Measurements from ENCODE around the gene AJAP1.

Gene AJAP1

GRCh38 chr1:4770713-4771112 is 116.3 kb downstream of the AJAP1 start:
- DNase-seq (ENCODE audit: low read depth, low spot score): no peak

GRCh38 chr1:4771267-4771666 is 116.9 kb downstream of the AJAP1 start:
- DNase-seq (ENCODE audit: low read depth, low spot score): no peak

DNA sequence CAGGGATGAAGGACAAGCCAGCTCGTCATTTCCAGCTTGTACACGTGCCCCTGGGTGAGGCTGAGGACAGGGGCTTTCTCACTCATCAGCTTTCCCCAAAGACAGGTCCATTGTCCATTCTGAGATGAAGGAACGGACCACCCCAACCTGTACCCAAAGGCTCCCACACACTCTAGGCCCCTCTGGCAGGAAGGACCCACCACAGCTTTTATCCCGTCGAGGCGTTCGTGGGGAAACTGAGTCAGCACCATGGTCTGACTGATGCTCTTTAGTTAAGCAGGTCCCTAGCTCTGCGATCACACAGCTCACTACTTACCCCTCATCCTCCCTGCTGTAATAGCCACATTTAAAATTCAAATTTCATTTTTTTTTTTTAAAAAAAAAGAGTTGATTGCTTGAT is 117.3 kb downstream of the AJAP1 start:
- DNase-seq (ENCODE audit: low read depth, low spot score): no peak

DNA sequence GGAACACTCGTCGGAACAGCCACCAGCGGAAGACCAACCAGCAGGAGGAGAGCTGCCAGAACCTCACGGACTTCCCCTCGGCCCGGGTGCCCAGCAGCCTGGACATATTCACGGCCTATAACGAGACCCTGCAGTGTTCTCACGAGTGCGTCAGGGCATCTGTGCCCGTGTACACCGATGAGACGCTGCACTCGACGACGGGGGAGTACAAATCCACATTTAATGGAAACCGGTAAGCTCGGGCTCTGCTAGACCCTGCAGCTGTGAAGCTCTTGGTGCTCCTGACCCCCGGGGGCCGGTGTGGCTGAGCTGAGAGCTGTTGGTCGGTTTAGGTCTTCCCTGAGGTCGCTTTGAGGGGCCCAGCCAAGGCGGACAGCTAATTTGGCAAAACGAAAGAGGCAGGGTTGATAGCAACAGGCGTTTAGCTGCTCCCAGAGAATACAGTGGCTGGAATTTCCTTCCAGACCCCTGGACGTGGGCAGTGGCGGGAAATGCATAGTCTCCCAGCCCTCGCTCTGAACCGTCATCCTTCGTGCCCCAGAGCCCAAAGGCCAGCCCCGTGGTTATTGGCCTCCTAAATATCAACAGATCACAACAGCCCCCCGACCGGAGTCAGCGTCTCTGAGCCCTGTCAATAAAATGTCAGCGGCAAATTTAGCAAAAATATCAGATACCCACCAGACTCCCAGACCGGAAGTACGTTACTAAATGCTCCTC is 118.0 kb downstream of the AJAP1 start:
- no peak for DNase-seq (ENCODE audit: low read depth, low spot score)

GRCh38 chr1:4773226-4773625 is 118.8 kb downstream of the AJAP1 start:
- DNase-seq (ENCODE audit: low read depth, low spot score): no peak

DNA sequence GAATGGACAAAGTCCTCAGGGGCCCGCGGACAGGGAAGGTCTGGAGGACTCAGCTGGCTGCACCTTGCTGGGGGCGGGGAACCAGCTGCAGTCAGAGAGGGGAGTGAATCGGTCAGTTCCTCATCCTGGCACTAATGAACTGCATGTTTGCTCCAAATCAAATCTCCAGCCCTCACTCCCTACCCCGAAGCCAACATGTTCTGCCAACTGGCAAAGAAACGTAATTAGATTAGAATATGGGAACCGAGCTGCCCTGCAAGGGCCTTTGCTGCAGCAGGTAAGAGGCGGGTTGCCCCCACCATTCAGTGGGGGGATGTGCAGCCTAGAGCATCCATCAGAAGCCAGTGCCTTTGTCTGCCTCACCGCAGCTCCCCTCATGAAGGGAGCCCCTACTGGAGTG is 121.1 kb downstream of the AJAP1 start:
- no peak for DNase-seq (ENCODE audit: low read depth, low spot score)

DNA sequence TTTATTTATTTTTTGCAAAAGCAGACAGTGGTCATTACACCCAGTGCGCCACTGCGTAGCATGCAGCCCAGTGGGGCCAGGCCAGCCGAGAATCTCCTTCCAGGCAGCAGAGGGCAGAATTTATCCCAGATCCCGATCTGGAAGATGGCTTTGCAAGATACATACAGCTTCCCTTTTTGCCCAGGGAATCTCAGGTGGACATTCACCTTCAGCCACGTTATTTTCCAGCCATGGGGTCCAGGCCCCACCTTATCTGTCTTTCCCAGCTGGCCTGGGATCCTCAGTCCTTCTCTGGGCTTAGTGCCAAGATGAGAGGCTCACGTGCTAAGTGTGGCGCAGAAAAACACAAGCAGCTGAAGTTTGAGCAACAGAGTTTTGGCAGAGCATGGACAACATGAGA is 123.6 kb downstream of the AJAP1 start:
- DNase-seq (ENCODE audit: low read depth, low spot score): no peak

DNA sequence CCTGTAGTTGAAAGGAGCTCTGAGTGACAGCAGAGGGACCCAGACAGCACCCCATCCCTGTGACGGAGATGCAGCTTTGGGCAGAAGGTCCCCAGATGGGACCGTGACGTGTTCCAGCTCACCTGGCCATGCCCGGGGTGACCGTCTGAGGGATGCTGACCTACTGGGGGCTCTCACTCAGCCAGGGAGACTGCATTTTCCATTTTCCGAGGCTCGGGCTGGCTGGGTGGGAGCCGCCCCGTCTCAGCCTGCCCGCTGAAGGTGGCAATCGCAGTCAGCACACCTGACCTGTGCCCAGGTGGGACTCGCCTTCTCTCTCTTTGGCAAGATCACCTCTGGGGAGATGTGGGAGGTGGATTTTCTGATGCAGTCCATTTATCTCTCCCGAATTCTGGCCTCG is 127.2 kb downstream of the AJAP1 start:
- no peak for DNase-seq (ENCODE audit: low read depth, low spot score)

DNA sequence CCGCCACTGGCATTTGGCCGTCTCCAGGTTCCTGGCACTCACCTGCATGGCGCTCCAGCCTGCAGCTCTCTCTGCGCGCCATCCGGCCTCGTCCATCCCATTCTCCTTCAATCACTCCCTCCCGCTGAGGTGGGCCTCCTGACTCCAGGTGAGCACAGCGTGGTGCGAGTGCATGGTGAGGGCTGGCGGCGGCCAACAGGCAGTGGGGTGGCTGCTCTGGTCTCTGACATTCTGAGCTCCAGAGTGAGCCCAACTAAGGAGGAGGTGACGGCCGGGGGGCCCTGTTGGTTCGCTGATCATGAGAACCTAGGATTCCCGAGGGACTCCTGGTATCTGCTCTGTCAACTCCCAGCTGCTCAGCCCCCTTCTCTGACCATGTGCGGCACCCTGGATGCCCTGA is 130.4 kb downstream of the AJAP1 start:
- DNase-seq (ENCODE audit: low read depth, low spot score): no peak

DNA sequence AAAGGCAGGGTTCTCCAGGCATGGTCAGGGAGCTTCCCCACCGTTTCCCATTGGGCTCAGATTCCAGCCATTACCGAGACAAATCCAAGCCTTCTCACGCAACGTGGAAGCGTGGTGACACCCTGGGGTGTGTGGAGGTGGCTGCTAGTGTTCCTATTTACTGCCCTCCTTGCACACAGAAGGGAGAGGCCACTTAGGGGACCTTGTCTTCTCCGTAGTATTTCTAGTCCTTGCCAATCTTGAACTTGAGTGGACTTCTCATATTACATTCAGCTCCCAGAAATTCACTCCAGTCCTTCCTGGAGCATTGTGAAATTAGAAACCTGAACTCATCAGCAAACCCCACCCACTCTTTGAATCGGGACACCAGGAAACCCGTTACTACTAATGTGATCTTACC is 131.6 kb downstream of the AJAP1 start:
- no peak for DNase-seq (ENCODE audit: low read depth, low spot score)

DNA sequence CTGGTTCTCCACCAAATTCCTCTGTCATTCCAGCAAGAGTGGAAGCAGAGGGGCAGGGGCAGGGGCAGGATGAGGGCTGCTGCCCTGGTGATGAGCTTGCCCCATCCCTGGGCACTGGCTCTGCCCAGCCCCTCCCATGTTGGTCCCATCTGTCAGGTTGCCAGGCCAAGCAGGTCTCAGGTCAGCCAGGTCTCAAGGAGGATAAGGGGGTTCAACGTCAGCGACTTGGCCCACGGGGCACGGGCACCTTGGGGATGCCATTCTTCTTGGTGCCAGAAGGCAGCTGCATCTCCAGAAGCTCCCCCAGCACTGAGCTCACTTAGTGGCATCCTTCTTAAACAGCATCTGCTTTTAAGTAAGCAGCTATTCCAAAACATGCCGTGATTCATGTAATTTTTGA is 133.1 kb downstream of the AJAP1 start:
- no peak for DNase-seq (ENCODE audit: low read depth, low spot score)

DNA sequence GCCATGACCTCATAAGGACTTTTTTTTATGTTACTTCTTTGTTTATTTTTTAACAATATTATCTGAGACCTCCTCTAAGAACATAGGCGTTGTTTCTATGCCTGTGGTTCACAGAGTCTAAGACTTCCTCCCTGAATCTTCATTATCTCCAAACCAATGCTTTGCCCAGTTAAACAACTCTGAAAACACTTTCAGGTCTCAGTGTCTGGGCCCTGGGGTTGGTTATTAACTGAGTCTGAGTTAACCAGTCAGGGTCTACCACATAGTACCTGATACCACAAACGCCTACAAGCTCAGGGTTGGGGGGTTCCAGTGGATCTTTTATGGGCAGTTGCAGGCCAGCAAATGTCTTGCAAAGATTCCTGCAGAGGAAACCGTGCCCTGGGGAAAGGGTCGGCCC is 138.2 kb downstream of the AJAP1 start:
- no peak for DNase-seq (ENCODE audit: low read depth, low spot score)

DNA sequence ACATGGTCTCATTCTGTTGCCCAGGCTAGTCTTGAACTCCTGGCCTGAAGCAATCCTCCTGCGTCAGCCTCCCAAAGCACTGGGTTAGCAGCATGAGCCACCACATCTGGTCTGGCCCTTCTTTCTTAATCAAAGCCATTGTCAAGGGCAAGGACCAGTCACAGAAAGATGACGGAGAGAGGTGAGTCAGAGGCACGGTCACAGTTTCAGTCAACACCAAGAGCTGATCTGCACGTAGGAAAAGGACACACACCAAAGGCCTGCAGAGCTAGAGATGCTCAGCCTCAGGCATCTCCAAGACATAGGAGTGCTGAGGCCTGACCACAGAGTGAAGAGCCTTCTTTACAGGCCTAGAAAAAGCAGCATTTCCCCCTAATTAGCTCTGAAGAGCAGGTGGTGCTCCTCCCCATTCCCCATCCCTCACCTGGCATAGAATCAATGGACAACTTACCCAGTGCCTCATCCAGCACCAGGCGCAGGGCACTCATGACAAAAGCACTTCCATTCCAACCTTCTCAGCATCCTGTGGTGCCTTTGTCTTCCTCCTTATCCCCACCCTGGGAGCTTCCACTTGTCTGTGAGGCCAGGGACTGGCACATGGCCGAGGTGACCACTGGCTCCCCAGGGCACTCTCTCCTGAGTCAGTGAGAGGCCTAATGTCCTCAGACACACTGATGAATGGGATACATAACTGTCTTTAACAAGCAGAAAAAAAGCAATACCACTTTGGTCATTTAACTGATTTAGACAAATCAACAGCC is 139.8 kb downstream of the AJAP1 start:
- no peak for DNase-seq (ENCODE audit: low read depth, low spot score)

- DNase-seq (ENCODE audit: low read depth, low spot score): no peak
Observed at GRCh38 chr1:4796161-4797015, 142.0 kb downstream of the AJAP1 start.

- DNase-seq (ENCODE audit: low read depth, low spot score): no peak
Observed at GRCh38 chr1:4797016-4797410, 142.6 kb downstream of the AJAP1 start.

- no peak for DNase-seq (ENCODE audit: low read depth, low spot score)
Observed at GRCh38 chr1:4797429-4797828, 143.0 kb downstream of the AJAP1 start.

DNA sequence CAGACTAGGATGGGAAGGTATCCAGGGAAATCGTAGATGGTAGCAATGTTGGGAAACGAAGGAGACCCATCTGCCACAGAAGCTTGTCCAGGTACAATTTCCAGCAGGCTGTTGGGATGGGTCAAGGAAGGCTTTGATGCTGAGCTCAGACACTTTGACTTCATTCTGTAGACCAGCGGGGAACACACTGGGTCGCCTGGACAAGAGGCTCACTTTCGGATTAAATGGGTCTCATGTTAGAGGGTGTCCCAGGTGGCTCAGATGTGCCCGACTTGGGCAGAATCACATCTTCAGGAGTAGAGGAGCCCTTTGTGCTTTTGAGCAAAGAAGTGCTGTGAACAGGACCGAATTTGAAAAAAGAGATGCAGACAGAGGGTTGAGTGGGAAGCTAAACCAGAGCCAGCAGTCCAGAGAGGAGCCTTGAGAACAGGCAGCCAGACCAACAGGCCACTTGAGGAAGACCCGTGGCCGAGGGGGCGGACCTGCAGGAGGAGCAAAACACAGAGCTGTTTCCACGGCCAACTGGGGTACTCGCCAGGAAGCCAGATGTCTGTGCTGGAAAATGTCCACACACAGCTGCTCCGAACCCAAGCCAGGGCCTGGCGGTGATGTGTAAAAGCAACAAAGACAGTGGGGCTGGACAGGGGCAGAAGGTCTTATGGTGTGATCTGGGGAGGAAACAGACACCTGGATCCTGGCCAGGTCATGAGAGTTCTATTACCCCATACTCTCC is 146.9 kb downstream of the AJAP1 start:
- DNase-seq (ENCODE audit: low read depth, low spot score): no peak

GRCh38 chr1:4802024-4802423 is 147.6 kb downstream of the AJAP1 start:
- no peak for DNase-seq (ENCODE audit: low read depth, low spot score)

DNA sequence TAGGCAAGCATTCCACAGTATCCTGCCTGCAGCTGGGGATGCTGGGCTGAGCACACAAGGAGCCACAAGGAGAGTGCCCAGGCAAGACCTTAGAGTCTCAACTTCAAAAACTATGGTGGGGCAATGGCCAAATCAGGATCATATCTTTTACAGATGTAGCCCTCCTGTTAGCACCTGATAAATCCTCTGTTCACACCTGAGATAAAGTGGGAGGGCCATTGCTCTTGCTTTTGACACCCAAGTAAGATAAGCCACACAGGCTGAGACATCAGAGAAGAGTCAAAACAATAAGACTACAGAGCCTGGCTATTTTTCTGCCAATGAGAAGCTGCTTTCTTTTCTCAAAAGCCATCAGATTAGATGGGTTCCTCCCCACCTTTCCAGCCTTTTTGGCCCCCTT is 148.9 kb downstream of the AJAP1 start:
- no peak for DNase-seq (ENCODE audit: low read depth, low spot score)

DNA sequence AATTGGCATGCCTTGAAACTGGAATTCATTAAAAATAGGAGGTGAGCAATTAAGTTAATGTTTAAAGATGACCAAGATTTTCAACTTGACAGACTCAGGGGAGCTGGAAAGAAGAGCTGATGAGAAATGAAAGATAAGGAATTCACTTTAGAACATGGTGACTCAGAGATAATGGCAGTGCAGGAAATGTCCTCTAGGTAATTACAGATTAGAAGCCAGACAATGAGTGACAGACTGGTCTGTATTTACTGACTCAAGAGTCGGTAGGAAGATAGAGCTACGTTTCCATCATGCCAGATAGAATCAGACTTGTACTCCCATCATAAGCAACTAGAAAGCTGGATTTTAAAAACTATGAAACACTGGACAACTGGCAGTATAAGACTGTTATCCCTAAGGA is 151.6 kb downstream of the AJAP1 start:
- DNase-seq (ENCODE audit: low read depth, low spot score): no peak

- no peak for DNase-seq (ENCODE audit: low read depth, low spot score)
Observed at GRCh38 chr1:4820543-4820942, 166.1 kb downstream of the AJAP1 start.

All from activated naive CD8-positive, alpha-beta T cell treated with anti-CD3 and anti-CD28 coated beads, Interleukin-2, amount 50 U/mL, for 16 hours (primary cell).